ENCODE data around the gene GNG2. TPM values are rescaled to one million over a fixed set of nuclear protein-coding genes. Genes with fewer than 3 reads are reported as not detected.

GNG2 gene
- total and polyA plus RNA-seq, 10 of the 15 experiments (the other 5 are each of a cell fraction or from before 2014, with no cell fraction given) = 31.6 to 114 (median 66.4) TPM

DNA sequence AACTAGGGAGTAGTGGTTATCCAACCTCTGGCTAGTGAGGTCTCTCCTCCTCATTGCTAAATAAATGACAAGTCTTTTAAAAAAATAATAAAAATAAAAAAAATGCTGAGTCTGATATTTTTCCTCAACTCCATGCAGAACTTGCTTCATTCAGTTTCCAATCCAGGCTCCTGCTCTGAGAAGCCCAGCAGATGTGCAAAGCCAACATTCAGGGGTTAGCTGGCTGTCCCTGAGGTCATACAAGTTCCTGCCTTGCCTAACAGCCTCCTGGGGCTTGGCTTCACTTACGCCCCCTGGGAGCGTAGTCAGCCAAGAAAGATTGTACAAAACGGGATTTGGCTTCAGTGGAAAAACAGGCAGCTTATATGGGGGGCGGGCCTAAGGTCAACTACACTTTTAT, 152.2 kb downstream of the GNG2 start:
- Histone ChIP-seq H3K9ac (ENCODE audit: control insufficient read depth, insufficient read depth, low read length) (no peak overlapping the region), H3K4me1 (ENCODE audit: control insufficient read depth, insufficient read depth, low read length) (no peaks in the 10 kb centered on the region), H3K36me3 (ENCODE audit: control insufficient read depth in 2 of 2, insufficient read depth in 2 of 2, low read length in 1 of 2) (peaks cover 15 to 22% of the 10 kb centered on the region in 2 experiments; a peak in 3 of 4 replicates), H3K79me2 (ENCODE audit: control insufficient read depth, insufficient read depth, low read length) (no peaks in the 10 kb centered on the region), H3K27me3 (replicated peaks in 1 of 2; ENCODE audit: control insufficient read depth in 2 of 2, insufficient read depth in 2 of 2, low read length in 1 of 2) (no peaks in the 10 kb centered on the region), H2AFZ (ENCODE audit: control insufficient read depth, low read depth, low read length) (no peak overlapping the region), H3K27ac (ENCODE audit: control insufficient read depth, insufficient read depth) (no peak overlapping the region), H3K4me3 (no peak overlapping the region), H4K20me1 (ENCODE audit: control insufficient read depth, insufficient read depth) (no peaks in the 10 kb centered on the region), H3K9me3 (replicated peaks; ENCODE audit: control insufficient read depth, insufficient read depth, low read length) (no peaks in the 10 kb centered on the region), H3K4me2 (ENCODE audit: control insufficient read depth, insufficient read depth) (no peak overlapping the region)
- ChIA-PET CTCF (interaction anchor here (2.8 kb wide), 1 partner anchor 17 kb away, joined by 12 read pairs; no protein-coding TSS in a partner anchor), SMC1A (ENCODE audit: uncharacterized antibody, unreplicated experiment) (interaction anchor here (1.0 kb wide), 1 partner anchor 17 kb away, joined by 3 read pairs; no protein-coding TSS in a partner anchor), POLR2A (no interaction called here), RAD21 (ENCODE audit: unreplicated experiment) (interaction anchor here (0.6 to 1.4 kb wide), 2 partner anchors 18 to 810 kb away, joined by 3 read pairs; no protein-coding TSS in a partner anchor)
- FAIRE-seq (no peak), DNase-seq (ENCODE audit: low read depth, low spot score) (no peak), ATAC-seq (no peak)
- WGBS (ENCODE audit: insufficient coverage, insufficient replicate concordance, low lambda C conversion rate, missing lambda C conversion rate) = 97% methylated on average over 4 of the region's 4 CpGs
- intact Hi-C loops (cut with micrococcal nuclease; ENCODE audit: unreplicated experiment) (no loop called here), in situ Hi-C loops (cut with MboI) (no loop called here)
- no TSS peak for BruUV-seq (replicated peaks)
- TF ChIP-seq, protein P1, sequence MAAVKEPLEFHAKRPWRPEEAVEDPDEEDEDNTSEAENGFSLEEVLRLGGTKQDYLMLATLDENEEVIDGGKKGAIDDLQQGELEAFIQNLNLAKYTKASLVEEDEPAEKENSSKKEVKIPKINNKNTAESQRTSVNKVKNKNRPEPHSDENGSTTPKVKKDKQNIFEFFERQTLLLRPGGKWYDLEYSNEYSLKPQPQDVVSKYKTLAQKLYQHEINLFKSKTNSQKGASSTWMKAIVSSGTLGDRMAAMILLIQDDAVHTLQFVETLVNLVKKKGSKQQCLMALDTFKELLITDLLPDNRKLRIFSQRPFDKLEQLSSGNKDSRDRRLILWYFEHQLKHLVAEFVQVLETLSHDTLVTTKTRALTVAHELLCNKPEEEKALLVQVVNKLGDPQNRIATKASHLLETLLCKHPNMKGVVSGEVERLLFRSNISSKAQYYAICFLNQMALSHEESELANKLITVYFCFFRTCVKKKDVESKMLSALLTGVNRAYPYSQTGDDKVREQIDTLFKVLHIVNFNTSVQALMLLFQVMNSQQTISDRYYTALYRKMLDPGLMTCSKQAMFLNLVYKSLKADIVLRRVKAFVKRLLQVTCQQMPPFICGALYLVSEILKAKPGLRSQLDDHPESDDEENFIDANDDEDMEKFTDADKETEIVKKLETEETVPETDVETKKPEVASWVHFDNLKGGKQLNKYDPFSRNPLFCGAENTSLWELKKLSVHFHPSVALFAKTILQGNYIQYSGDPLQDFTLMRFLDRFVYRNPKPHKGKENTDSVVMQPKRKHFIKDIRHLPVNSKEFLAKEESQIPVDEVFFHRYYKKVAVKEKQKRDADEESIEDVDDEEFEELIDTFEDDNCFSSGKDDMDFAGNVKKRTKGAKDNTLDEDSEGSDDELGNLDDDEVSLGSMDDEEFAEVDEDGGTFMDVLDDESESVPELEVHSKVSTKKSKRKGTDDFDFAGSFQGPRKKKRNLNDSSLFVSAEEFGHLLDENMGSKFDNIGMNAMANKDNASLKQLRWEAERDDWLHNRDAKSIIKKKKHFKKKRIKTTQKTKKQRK (IDR thresholded peaks at IDR 0.05; ENCODE audit: low read depth, low read length) = no peak
- no peak for TF ChIP-seq ETV6 (conservative IDR thresholded peaks at IDR 0.05 in 1 of 2, IDR thresholded peaks at IDR 0.05 in 1 of 2; ENCODE audit: borderline replicate concordance in 1 of 2, low read depth in 1 of 2)
